ENCODE measurements around the gene HPS4.

DNA sequence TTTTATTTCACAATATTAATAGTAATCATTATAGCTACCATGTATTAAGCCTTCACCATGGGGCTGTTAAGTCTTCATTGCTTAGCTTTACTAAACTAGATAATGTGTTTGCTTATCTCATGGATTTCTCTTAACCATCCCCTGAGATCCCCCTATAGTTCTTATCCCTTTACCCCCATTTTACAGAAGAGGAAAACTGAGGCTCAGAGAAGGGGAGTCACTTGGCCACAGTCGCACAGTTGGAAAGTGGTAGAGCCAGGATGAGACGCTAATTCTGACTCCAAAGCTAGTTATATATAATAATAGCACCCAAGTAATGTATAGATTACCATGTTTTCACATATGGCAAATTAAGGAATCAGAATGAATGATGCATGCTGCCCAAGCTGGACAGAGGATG lies 38.4 kb upstream of the HPS4 start:
- TF ChIP-seq, protein P1, sequence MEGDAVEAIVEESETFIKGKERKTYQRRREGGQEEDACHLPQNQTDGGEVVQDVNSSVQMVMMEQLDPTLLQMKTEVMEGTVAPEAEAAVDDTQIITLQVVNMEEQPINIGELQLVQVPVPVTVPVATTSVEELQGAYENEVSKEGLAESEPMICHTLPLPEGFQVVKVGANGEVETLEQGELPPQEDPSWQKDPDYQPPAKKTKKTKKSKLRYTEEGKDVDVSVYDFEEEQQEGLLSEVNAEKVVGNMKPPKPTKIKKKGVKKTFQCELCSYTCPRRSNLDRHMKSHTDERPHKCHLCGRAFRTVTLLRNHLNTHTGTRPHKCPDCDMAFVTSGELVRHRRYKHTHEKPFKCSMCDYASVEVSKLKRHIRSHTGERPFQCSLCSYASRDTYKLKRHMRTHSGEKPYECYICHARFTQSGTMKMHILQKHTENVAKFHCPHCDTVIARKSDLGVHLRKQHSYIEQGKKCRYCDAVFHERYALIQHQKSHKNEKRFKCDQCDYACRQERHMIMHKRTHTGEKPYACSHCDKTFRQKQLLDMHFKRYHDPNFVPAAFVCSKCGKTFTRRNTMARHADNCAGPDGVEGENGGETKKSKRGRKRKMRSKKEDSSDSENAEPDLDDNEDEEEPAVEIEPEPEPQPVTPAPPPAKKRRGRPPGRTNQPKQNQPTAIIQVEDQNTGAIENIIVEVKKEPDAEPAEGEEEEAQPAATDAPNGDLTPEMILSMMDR (IDR thresholded peaks at IDR 0.05), result no peak
- TF ChIP-seq POLR2A (IDR thresholded peaks at IDR 0.05) (no peak), EP300 (IDR thresholded peaks at IDR 0.05) (no peak)
